BE2C (cell line): ENCODE data around the gene ARHGAP5.
"Not testable (repeated sequence)": the region's sequence is repeated elsewhere in the genome, so short reads cannot be mapped to it uniquely, and the experiment has no call there.

Source experiments
- DNase-seq: peaks from one replicate; pipeline ENCODE4 v3.0.0-alpha.2; 2020
- H3K27me3 ChIP-seq: fragments of 250-450 bp; sonication (Bioruptor Pico); 2 replicates; pipeline ENCODE4 v1.5.1; 2020; ENCODE audit warnings: mild to moderate bottlenecking
- H3K36me3 ChIP-seq: fragments of 250-450 bp; sonication (Bioruptor Pico); 2 replicates; pipeline ENCODE4 v1.5.1; 2020; ENCODE audit warnings: mild to moderate bottlenecking
- H3K4me1 ChIP-seq: fragments of 250-450 bp; sonication (Bioruptor Pico); 2 replicates; pipeline ENCODE4 v1.5.1; 2020
- H3K4me3 ChIP-seq: 2 replicates; pipeline ENCODE4 v1.5.1; 2011; ENCODE audit warnings: low read depth, low read length
- H3K9me3 ChIP-seq: fragments of 250-450 bp; sonication (Bioruptor Pico); 2 replicates; pipeline ENCODE4 v1.5.1; 2020
- TF ChIP-seq, protein P1 (sequence below): IDR thresholded peaks from 2 replicates; pipeline ENCODE4 v1.5.1; 2012; ENCODE audit warnings: mild to moderate bottlenecking, low read depth, low read length

ARHGAP5 gene

DNA sequence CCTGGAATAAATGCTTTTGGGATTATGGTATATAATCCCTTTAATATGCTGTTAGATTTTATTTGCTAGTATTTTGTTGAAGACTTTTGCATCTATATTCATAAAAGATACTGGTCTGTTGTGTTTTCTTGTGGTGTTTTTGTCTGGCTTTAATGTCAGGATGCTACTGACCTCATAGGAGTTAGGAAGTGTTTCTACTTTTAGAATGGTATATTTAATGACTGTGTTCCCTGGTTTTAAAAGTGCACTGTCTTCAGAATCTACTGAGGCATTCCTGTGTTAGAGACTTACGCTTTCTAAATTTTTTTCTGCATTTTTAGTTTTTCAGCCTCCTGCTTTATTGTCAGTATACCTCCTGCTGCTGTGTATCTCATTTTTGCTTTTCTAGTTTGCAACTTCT lies 51.6 kb downstream of the ARHGAP5 start:
- Histone ChIP-seq H3K27me3 (no peaks in the 10 kb centered on the region), H3K9me3 (no peaks in the 10 kb centered on the region), H3K4me1 (no peaks in the 10 kb centered on the region), H3K36me3 (peaks cover 8% of the 10 kb centered on the region), H3K4me3 (no peak overlapping the region)
- TF ChIP-seq, protein P1, sequence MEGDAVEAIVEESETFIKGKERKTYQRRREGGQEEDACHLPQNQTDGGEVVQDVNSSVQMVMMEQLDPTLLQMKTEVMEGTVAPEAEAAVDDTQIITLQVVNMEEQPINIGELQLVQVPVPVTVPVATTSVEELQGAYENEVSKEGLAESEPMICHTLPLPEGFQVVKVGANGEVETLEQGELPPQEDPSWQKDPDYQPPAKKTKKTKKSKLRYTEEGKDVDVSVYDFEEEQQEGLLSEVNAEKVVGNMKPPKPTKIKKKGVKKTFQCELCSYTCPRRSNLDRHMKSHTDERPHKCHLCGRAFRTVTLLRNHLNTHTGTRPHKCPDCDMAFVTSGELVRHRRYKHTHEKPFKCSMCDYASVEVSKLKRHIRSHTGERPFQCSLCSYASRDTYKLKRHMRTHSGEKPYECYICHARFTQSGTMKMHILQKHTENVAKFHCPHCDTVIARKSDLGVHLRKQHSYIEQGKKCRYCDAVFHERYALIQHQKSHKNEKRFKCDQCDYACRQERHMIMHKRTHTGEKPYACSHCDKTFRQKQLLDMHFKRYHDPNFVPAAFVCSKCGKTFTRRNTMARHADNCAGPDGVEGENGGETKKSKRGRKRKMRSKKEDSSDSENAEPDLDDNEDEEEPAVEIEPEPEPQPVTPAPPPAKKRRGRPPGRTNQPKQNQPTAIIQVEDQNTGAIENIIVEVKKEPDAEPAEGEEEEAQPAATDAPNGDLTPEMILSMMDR: no peak
- DNase-seq: no peak

DNA sequence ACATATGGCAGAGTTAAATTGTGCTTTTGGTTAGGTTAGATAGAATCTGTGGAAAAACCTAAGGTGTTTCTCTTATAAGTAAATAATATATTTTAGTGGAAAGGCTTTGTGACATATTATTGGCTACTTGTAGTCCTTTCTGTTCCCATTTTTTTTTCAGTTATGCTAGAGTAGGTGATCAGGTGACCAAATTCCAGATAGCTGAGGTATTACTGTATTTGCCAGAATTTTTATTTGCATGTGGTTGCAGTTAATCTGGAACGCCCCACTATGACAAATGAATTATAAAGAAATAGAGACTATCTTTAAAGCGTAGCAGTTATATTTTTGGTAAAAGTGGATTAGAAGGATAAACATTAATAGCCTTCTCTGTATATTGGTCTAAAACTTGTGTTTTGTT lies 52.0 kb downstream of the ARHGAP5 start:
- H3K4me1 ChIP-seq: no peaks in the 10 kb centered on the region
- no peak for DNase-seq
- peaks cover 8% of the 10 kb centered on the region for H3K36me3 ChIP-seq
- H3K9me3 ChIP-seq: no peaks in the 10 kb centered on the region
- no peak overlapping the region for H3K4me3 ChIP-seq
- TF ChIP-seq, protein P1: no peak
- no peaks in the 10 kb centered on the region for H3K27me3 ChIP-seq

DNA sequence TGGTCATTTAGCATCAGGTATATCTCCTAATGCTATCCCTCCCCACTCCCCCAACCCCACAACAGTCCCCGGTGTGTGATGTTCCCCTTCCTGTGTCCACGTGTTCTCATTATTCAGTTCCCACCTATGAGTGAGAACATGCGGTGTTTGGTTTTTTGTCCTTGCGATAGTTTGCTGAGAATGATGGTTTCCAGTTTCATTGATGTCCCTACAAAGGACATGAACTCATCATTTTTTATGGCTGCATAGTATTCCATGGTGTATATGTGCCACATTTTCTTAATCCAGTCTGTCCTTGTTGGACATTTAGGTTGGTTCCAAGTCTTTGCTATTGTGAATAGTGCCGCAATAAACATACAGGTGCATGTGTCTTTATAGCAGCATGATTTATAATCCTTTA lies 54.6 kb downstream of the ARHGAP5 start:
- H3K27me3 ChIP-seq, DNase-seq, H3K4me1 ChIP-seq, H3K4me3 ChIP-seq, H3K9me3 ChIP-seq: not testable (repeated sequence)
- H3K36me3 ChIP-seq: peaks cover 11% of the 10 kb centered on the region

DNA sequence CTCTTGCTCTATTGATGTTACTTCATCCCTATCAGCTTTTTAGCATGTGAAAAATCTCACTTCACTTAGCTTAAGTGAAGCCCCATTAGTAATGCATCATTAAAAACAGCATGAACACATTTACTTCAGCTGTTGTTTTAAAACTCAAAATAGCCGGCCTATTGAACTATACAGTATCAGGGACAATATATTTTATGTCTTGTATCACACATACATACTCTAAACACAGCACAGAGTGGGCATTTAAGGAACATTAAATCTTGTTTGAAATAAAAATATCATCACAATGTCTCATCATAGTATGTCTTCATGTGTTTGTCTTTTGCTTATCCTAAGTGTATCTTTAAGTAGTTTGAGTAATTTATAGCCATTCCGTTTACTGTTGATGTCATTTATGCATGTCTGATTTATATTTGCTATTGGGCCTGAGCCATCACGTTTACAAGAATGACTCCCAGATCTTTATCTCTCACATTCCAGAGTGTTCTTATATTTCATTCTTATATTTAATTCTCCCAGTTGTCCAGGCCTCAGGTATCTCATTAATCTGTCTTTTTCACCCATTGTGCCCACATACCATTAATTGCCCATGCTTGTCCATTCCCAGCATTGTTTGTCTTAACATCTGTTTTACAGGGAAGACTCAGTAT lies 57.5 kb downstream of the ARHGAP5 start:
- Histone ChIP-seq H3K9me3 (no peaks in the 10 kb centered on the region), H3K27me3 (no peaks in the 10 kb centered on the region), H3K4me3 (no peak overlapping the region), H3K4me1 (no peaks in the 10 kb centered on the region), H3K36me3 (peaks cover 18% of the 10 kb centered on the region)
- TF ChIP-seq, protein P1: no peak
- no peak for DNase-seq

DNA sequence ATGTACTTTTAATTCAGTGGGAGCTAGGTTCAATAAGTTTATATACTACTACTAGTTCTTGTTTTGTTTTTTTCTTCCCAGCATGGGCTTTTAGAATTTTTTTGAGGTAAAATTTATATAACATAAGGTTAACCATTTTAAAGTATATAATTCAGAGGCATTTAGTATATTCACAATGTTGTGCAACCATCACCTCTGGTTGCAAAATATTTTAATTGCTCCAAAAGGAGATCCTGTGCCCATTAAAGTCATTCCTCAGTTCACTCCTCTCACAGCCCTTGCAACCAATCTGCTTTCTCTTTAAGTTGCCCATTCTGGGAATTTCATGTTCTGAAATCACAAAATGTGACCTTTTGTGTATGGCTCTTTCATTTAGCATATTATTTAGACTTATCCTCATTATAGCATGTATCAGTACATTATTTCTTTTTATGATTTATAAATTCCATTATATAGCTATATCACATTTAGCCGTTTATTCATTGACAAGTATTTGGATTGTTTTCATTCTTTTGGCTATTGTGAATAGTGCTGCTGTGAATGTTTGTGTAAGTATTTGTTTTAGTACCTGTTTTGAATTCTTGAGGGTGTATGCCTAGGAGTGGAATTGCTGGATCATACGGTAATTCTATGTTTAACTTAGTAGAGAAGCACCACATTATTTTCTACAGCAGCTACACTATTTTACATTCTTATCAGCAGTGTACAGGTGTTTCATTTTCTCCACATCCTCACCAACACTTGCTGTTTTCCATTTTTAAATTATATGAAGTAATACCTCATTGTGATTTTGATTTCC lies 59.1 kb downstream of the ARHGAP5 start:
- Histone ChIP-seq H3K27me3 (no peaks in the 10 kb centered on the region), H3K36me3 (peaks cover 11% of the 10 kb centered on the region), H3K9me3 (no peaks in the 10 kb centered on the region), H3K4me1 (no peaks in the 10 kb centered on the region), H3K4me3 (no peak overlapping the region)
- DNase-seq: no peak
- TF ChIP-seq, protein P1: no peak

DNA sequence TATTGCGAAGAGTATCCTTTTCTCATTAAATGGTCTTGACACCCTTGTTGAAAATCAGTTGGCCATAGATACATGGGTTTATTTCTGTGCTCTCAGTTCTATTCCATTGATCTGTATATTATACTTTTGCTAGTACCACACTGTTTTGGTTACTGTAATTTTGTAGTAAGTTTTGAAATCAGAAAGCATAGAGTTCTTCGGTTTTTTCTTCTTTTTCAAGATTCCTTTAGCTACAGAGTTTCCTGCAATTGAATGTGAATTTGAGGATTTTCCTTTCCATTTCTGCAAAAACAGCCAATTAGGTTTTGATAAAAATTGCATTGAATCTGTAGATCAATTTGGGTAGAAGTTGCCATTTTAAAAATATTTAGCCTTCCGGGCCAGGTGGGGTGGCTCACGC lies 60.2 kb downstream of the ARHGAP5 start:
- no peaks in the 10 kb centered on the region for H3K27me3 ChIP-seq
- TF ChIP-seq, protein P1: no peak
- no peak for DNase-seq
- H3K4me1 ChIP-seq: no peaks in the 10 kb centered on the region
- H3K9me3 ChIP-seq: no peaks in the 10 kb centered on the region
- peaks cover 11% of the 10 kb centered on the region for H3K36me3 ChIP-seq
- H3K4me3 ChIP-seq: no peak overlapping the region
